ENCODE results near the gene TMEM245. TPM values are rescaled to one million over a fixed set of nuclear protein-coding genes. Genes with fewer than 3 reads are reported as not detected.

Gene TMEM245
- total RNA-seq, 1 experiment from 2014 or later = 37.9 TPM

- Histone ChIP-seq H4K20me1 (ENCODE audit: insufficient read depth, low read depth, low read length) (peaks cover 7% of the 10 kb centered on the region), H3K27ac (ENCODE audit: low read length) (no peak overlapping the region), H3K9me3 (ENCODE audit: low read length) (no peaks in the 10 kb centered on the region), H2AFZ (ENCODE audit: low read length) (no peak overlapping the region), H3K79me2 (ENCODE audit: low read length) (peaks cover 96% of the 10 kb centered on the region), H3K4me2 (ENCODE audit: low read depth, low read length, poor library complexity, severe bottlenecking) (no peak overlapping the region), H3K9me2 (replicated peaks; ENCODE audit: insufficient read depth, low read length) (no peaks in the 10 kb centered on the region), H3K27me3 (ENCODE audit: low read length) (no peaks in the 10 kb centered on the region), H3K4me3 (ENCODE audit: low read length) (no peak overlapping the region), H3K36me3 (ENCODE audit: insufficient read depth, low read length) (peaks cover 32% of the 10 kb centered on the region; the same call in 1 of the 2 replicates), H3K9ac (ENCODE audit: low read length) (no peak overlapping the region), H3K4me1 (ENCODE audit: low read length) (peaks cover 6% of the 10 kb centered on the region)
- no peak for DNase-seq
These were observed 24.4 kb downstream of the TMEM245 start for GRCh38 chr9:109095321-109095720.

- Histone ChIP-seq H3K36me3 (ENCODE audit: insufficient read depth, low read length) (peaks cover 30% of the 10 kb centered on the region; the same call in 1 of the 2 replicates), H3K9ac (ENCODE audit: low read length) (no peak overlapping the region), H3K4me2 (ENCODE audit: low read depth, low read length, poor library complexity, severe bottlenecking) (no peak overlapping the region), H3K9me2 (replicated peaks; ENCODE audit: insufficient read depth, low read length) (no peaks in the 10 kb centered on the region), H3K4me3 (ENCODE audit: low read length) (no peak overlapping the region), H3K27ac (ENCODE audit: low read length) (no peak overlapping the region), H2AFZ (ENCODE audit: low read length) (no peak overlapping the region), H3K9me3 (ENCODE audit: low read length) (no peaks in the 10 kb centered on the region), H3K27me3 (ENCODE audit: low read length) (no peaks in the 10 kb centered on the region), H4K20me1 (ENCODE audit: insufficient read depth, low read depth, low read length) (peaks cover 7% of the 10 kb centered on the region; the same call in 1 of the 2 replicates), H3K4me1 (ENCODE audit: low read length) (peaks cover 6% of the 10 kb centered on the region), H3K79me2 (ENCODE audit: low read length) (peaks cover 88% of the 10 kb centered on the region)
- DNase-seq = no peak
These were observed 25.5 kb downstream of the TMEM245 start for GRCh38 chr9:109094268-109094667.

GRCh38 chr9:109092587-109092986, 27.2 kb downstream of the TMEM245 start:
- Histone ChIP-seq H3K4me1 (ENCODE audit: low read length) (no peaks in the 10 kb centered on the region), H3K79me2 (ENCODE audit: low read length) (peaks cover 84% of the 10 kb centered on the region), H3K36me3 (ENCODE audit: insufficient read depth, low read length) (peaks cover 36% of the 10 kb centered on the region; the same call in 1 of the 2 replicates), H2AFZ (ENCODE audit: low read length) (no peak overlapping the region), H3K9ac (ENCODE audit: low read length) (no peak overlapping the region), H3K9me2 (replicated peaks; ENCODE audit: insufficient read depth, low read length) (no peaks in the 10 kb centered on the region), H3K27me3 (ENCODE audit: low read length) (no peaks in the 10 kb centered on the region), H3K4me3 (ENCODE audit: low read length) (no peak overlapping the region), H3K9me3 (ENCODE audit: low read length) (no peaks in the 10 kb centered on the region), H4K20me1 (ENCODE audit: insufficient read depth, low read depth, low read length) (peaks cover 7% of the 10 kb centered on the region; the same call in 1 of the 2 replicates), H3K4me2 (ENCODE audit: low read depth, low read length, poor library complexity, severe bottlenecking) (no peak overlapping the region), H3K27ac (ENCODE audit: low read length) (no peak overlapping the region)
- DNase-seq = no peak

GRCh38 chr9:109092051-109092580, 27.6 kb downstream of the TMEM245 start:
- Histone ChIP-seq H3K4me1 (ENCODE audit: low read length) (no peaks in the 10 kb centered on the region), H3K9me3 (ENCODE audit: low read length) (no peaks in the 10 kb centered on the region), H3K4me2 (ENCODE audit: low read depth, low read length, poor library complexity, severe bottlenecking) (no peak overlapping the region), H4K20me1 (ENCODE audit: insufficient read depth, low read depth, low read length) (peaks cover 7% of the 10 kb centered on the region; the same call in 1 of the 2 replicates), H3K36me3 (ENCODE audit: insufficient read depth, low read length) (peaks cover 41% of the 10 kb centered on the region; the same call in 1 of the 2 replicates), H3K27me3 (ENCODE audit: low read length) (no peaks in the 10 kb centered on the region), H3K27ac (ENCODE audit: low read length) (no peak overlapping the region), H3K9ac (ENCODE audit: low read length) (no peak overlapping the region), H2AFZ (ENCODE audit: low read length) (no peak overlapping the region), H3K4me3 (ENCODE audit: low read length) (no peak overlapping the region), H3K9me2 (replicated peaks; ENCODE audit: insufficient read depth, low read length) (no peaks in the 10 kb centered on the region), H3K79me2 (ENCODE audit: low read length) (peaks cover 84% of the 10 kb centered on the region)
- DNase-seq = no peak

GRCh38 chr9:109088221-109088620, 31.5 kb downstream of the TMEM245 start:
- no peak overlapping the region for H3K27ac ChIP-seq (ENCODE audit: low read length)
- H3K9me3 ChIP-seq (ENCODE audit: low read length) = no peaks in the 10 kb centered on the region
- no peaks in the 10 kb centered on the region for H3K4me1 ChIP-seq (ENCODE audit: low read length)
- no peak overlapping the region for H2AFZ ChIP-seq (ENCODE audit: low read length)
- no peaks in the 10 kb centered on the region for H4K20me1 ChIP-seq (ENCODE audit: insufficient read depth, low read depth, low read length)
- DNase-seq = no peak
- peaks cover 80% of the 10 kb centered on the region for H3K79me2 ChIP-seq (ENCODE audit: low read length)
- no peak overlapping the region for H3K9ac ChIP-seq (ENCODE audit: low read length)
- peaks cover 62% of the 10 kb centered on the region; the same call in 1 of the 2 replicates for H3K36me3 ChIP-seq (ENCODE audit: insufficient read depth, low read length)
- H3K4me2 ChIP-seq (ENCODE audit: low read depth, low read length, poor library complexity, severe bottlenecking) = no peak overlapping the region
- H3K27me3 ChIP-seq (ENCODE audit: low read length) = no peaks in the 10 kb centered on the region
- H3K4me3 ChIP-seq (ENCODE audit: low read length) = no peak overlapping the region
- H3K9me2 ChIP-seq (replicated peaks; ENCODE audit: insufficient read depth, low read length) = no peaks in the 10 kb centered on the region

- no peak for DNase-seq
- H3K36me3 ChIP-seq (ENCODE audit: insufficient read depth, low read length) = peaks cover 58% of the 10 kb centered on the region; the same call in 1 of the 2 replicates
- peaks cover 80% of the 10 kb centered on the region for H3K79me2 ChIP-seq (ENCODE audit: low read length)
- no peaks in the 10 kb centered on the region for H3K9me3 ChIP-seq (ENCODE audit: low read length)
- H3K27me3 ChIP-seq (ENCODE audit: low read length) = no peaks in the 10 kb centered on the region
- no peak overlapping the region for H3K9ac ChIP-seq (ENCODE audit: low read length)
- H2AFZ ChIP-seq (ENCODE audit: low read length) = no peak overlapping the region
- no peaks in the 10 kb centered on the region for H4K20me1 ChIP-seq (ENCODE audit: insufficient read depth, low read depth, low read length)
- H3K9me2 ChIP-seq (replicated peaks; ENCODE audit: insufficient read depth, low read length) = no peaks in the 10 kb centered on the region
- H3K27ac ChIP-seq (ENCODE audit: low read length) = no peak overlapping the region
- no peak overlapping the region for H3K4me3 ChIP-seq (ENCODE audit: low read length)
- H3K4me2 ChIP-seq (ENCODE audit: low read depth, low read length, poor library complexity, severe bottlenecking) = no peak overlapping the region
- H3K4me1 ChIP-seq (ENCODE audit: low read length) = no peaks in the 10 kb centered on the region
These were observed 32.0 kb downstream of the TMEM245 start for GRCh38 chr9:109087795-109088194.

- Histone ChIP-seq H3K36me3 (ENCODE audit: insufficient read depth, low read length) (peaks cover 54% of the 10 kb centered on the region; the same call in 1 of the 2 replicates), H3K9ac (ENCODE audit: low read length) (no peak overlapping the region), H3K27me3 (ENCODE audit: low read length) (no peaks in the 10 kb centered on the region), H3K4me1 (ENCODE audit: low read length) (no peaks in the 10 kb centered on the region), H2AFZ (ENCODE audit: low read length) (no peak overlapping the region), H3K27ac (ENCODE audit: low read length) (no peak overlapping the region), H3K9me2 (replicated peaks; ENCODE audit: insufficient read depth, low read length) (no peaks in the 10 kb centered on the region), H3K79me2 (ENCODE audit: low read length) (peaks cover 79% of the 10 kb centered on the region), H3K4me2 (ENCODE audit: low read depth, low read length, poor library complexity, severe bottlenecking) (no peak overlapping the region), H4K20me1 (ENCODE audit: insufficient read depth, low read depth, low read length) (no peaks in the 10 kb centered on the region), H3K4me3 (ENCODE audit: low read length) (no peak overlapping the region), H3K9me3 (ENCODE audit: low read length) (no peaks in the 10 kb centered on the region)
- no peak for DNase-seq
These were observed 33.5 kb downstream of the TMEM245 start for GRCh38 chr9:109086221-109086620.

GRCh38 chr9:109085510-109085909, 34.2 kb downstream of the TMEM245 start:
- H3K4me2 ChIP-seq (ENCODE audit: low read depth, low read length, poor library complexity, severe bottlenecking) = no peak overlapping the region
- H3K27me3 ChIP-seq (ENCODE audit: low read length) = no peaks in the 10 kb centered on the region
- H3K9ac ChIP-seq (ENCODE audit: low read length) = no peak overlapping the region
- no peak overlapping the region for H3K4me3 ChIP-seq (ENCODE audit: low read length)
- H3K4me1 ChIP-seq (ENCODE audit: low read length) = no peaks in the 10 kb centered on the region
- H3K9me3 ChIP-seq (ENCODE audit: low read length) = no peaks in the 10 kb centered on the region
- no peak overlapping the region for H2AFZ ChIP-seq (ENCODE audit: low read length)
- peaks cover 77% of the 10 kb centered on the region for H3K79me2 ChIP-seq (ENCODE audit: low read length)
- no peaks in the 10 kb centered on the region for H4K20me1 ChIP-seq (ENCODE audit: insufficient read depth, low read depth, low read length)
- H3K27ac ChIP-seq (ENCODE audit: low read length) = no peak overlapping the region
- DNase-seq = no peak
- peaks cover 52% of the 10 kb centered on the region; the same call in 1 of the 2 replicates for H3K36me3 ChIP-seq (ENCODE audit: insufficient read depth, low read length)
- no peaks in the 10 kb centered on the region for H3K9me2 ChIP-seq (replicated peaks; ENCODE audit: insufficient read depth, low read length)

Data from Karpas-422 (cell line).